ENCODE data around the gene SVEP1.

- no peak for TF ChIP-seq CTCF (IDR thresholded peaks at IDR 0.05)
- no peak for TF ChIP-seq POLR2A (IDR thresholded peaks at IDR 0.05)
- TF ChIP-seq EP300 (IDR thresholded peaks at IDR 0.05; ENCODE audit: low read depth) = no peak
- no peak for TF ChIP-seq POLR2AphosphoS5 (IDR thresholded peaks at IDR 0.05)
Measured at GRCh38 chr9:110526426-110526825, 53.1 kb downstream of the SVEP1 start.
